K562 (cell line): Measurements from ENCODE around the gene SNRPA. TPM values are rescaled to one million over a fixed set of nuclear protein-coding genes. Genes with fewer than 3 reads are reported as not detected.
A peak's percentile ranks its signal among the peaks of the same experiment; 100 is the strongest.

Source experiments
- CHD4 ChIP-seq: fragments of 200-600 bp; sonication (generic); IDR thresholded peaks from 3 replicates; pipeline ENCODE4 v1.6.1; 2012; ENCODE audit warnings: low read depth, mild to moderate bottlenecking, mixed read lengths, low read length, inconsistent platforms; ENCODE audit not compliant: insufficient read depth, insufficient replicate concordance, poor library complexity, severe bottlenecking
- CTBP1 ChIP-seq: fragments of 450-650 bp; IDR thresholded peaks from 2 replicates; pipeline ENCODE4 v1.6.1; 2016; ENCODE audit warnings: borderline replicate concordance
- DDX20 ChIP-seq: fragments of 450-650 bp; IDR thresholded peaks from 2 replicates; pipeline ENCODE4 v1.6.1; 2016; ENCODE audit warnings: missing genetic modification characterization, low read depth, mild to moderate bottlenecking, missing compliant biosample characterization, moderate library complexity
- GATAD2B ChIP-seq: fragments of 450-650 bp; IDR thresholded peaks from 2 replicates; pipeline ENCODE4 v1.6.1; 2017; ENCODE audit warnings: mild to moderate bottlenecking, borderline replicate concordance
- HCFC1 ChIP-seq: IDR thresholded peaks from 2 replicates; pipeline ENCODE4 v1.6.1; 2012; ENCODE audit warnings: low read depth, low read length, improper control_type of control experiment
- HDAC3 ChIP-seq: fragments of 450-650 bp; IDR thresholded peaks from 2 replicates; pipeline ENCODE4 v1.6.1; 2018; ENCODE audit warnings: borderline replicate concordance, mild to moderate bottlenecking, moderate library complexity; ENCODE audit not compliant: partially characterized antibody
- HEY1 ChIP-seq: fragments of 250-450 bp; sonication (Bioruptor Pico); IDR thresholded peaks from 2 replicates; pipeline ENCODE4 v1.5.0; 2020; ENCODE audit warnings: mild to moderate bottlenecking, moderate library complexity, borderline replicate concordance
- HMGN3 ChIP-seq: IDR thresholded peaks from 2 replicates; pipeline ENCODE4 v1.6.1; 2011; ENCODE audit warnings: borderline replicate concordance, low read depth, mild to moderate bottlenecking, mixed read lengths, low read length; ENCODE audit not compliant: insufficient read length; ENCODE audit errors: extremely low read depth
- HNRNPL ChIP-seq: fragments of 200-400 bp; formaldehyde crosslinking; IDR thresholded peaks from 2 replicates; pipeline ENCODE4 v1.6.1; 2017; ENCODE audit warnings: low read depth, mild to moderate bottlenecking, low read length
- JUND ChIP-seq, 2 experiments: IDR thresholded peaks; 2 replicates in 1 of 2; 3 replicates in 1 of 2; pipeline ENCODE4 v1.6.1; 2011; ENCODE audit warnings: borderline replicate concordance in 2 of 2, low read depth in 2 of 2, low read length in 2 of 2, improper control_type of control experiment in 1 of 2, missing biosample characterization in 1 of 2, missing genetic modification characterization in 1 of 2, missing genetic modification reagents in 1 of 2
- MAFK ChIP-seq: IDR thresholded peaks from 2 replicates; pipeline ENCODE4 v1.6.1; 2011; ENCODE audit warnings: low read length, improper control_type of control experiment
- NFE2 ChIP-seq: IDR thresholded peaks from 2 replicates; pipeline ENCODE4 v1.6.1; 2014; ENCODE audit warnings: antibody characterized with exemption, low read depth
- PHB ChIP-seq: fragments of 250-450 bp; sonication (Bioruptor Pico); IDR thresholded peaks from 2 replicates; pipeline ENCODE4 v1.5.0; 2021
- RBM15 ChIP-seq: fragments of 200-400 bp; formaldehyde crosslinking; IDR thresholded peaks from 2 replicates; pipeline ENCODE4 v1.6.1; 2018; ENCODE audit warnings: mild to moderate bottlenecking, low read length, moderate library complexity; ENCODE audit not compliant: insufficient read depth
- TAF15 ChIP-seq: fragments of 200-400 bp; formaldehyde crosslinking; IDR thresholded peaks from 2 replicates; pipeline ENCODE4 v1.6.1; 2017; ENCODE audit warnings: mild to moderate bottlenecking, low read depth, low read length, moderate library complexity
- ZBTB7A ChIP-seq: IDR thresholded peaks from 2 replicates; pipeline ENCODE4 v1.6.1; 2011; ENCODE audit warnings: low read depth, mild to moderate bottlenecking, low read length, moderate library complexity, borderline replicate concordance; ENCODE audit not compliant: control insufficient read depth
- ZC3H4 ChIP-seq: sonication (generic); formaldehyde crosslinking; IDR thresholded peaks from 2 replicates; pipeline ENCODE4 v1.9.0; 2021; ENCODE audit warnings: missing genetic modification reagents, borderline replicate concordance
- ZKSCAN3 ChIP-seq: fragments of 250-450 bp; sonication (Bioruptor Pico); IDR thresholded peaks from 2 replicates; pipeline ENCODE4 v1.4.0; 2020
- ZNF175 ChIP-seq: fragments of 200-800 bp; sonication (Bioruptor generic); IDR thresholded peaks from 2 replicates; pipeline ENCODE4 v1.6.1; 2016; ENCODE audit warnings: low read depth, mild to moderate bottlenecking, missing genetic modification characterization, missing compliant biosample characterization
- ZNF3 ChIP-seq: fragments of 250-450 bp; sonication (Bioruptor Pico); IDR thresholded peaks from 2 replicates; pipeline ENCODE4 v1.5.0; 2021; ENCODE audit warnings: mild to moderate bottlenecking, moderate library complexity
- polyA plus RNA-seq, 8 experiments: library from polyadenylated mRNA; depleted of rRNA in 4 of 8; stranded (reverse) in 5 of 8; unstranded in 3 of 8; fragments of >200 nt; fragmentation: Nextera tagmentation in 2 of 8; fragmentation: Illumina TruSeq in 1 of 8; extraction: Ambion mirVana in 2 of 8; extraction: Trizol in 1 of 8; gene quantifications; 2 replicates each; pipeline versions ENCODE4 v1.2.1 to v1.2.3, GENCODE V29; 2011 to 2014; ENCODE audit warnings: inconsistent platforms in 1 of 8, missing spikeins in 1 of 8
- total RNA-seq, 7 experiments: library from RNA; depleted of rRNA in 6 of 7; stranded (reverse); fragments of >200 nt in 6 of 7; fragmentation: Illumina TruSeq in 2 of 7; extraction: Trizol in 2 of 7; gene quantifications; 2 replicates each; pipeline versions ENCODE4 v1.2.1 to v1.2.3, GENCODE V29; 2011 to 2021; ENCODE audit warnings: low replicate concordance in 1 of 7
- TF ChIP-seq, protein P1 (sequence below): conservative IDR thresholded peaks from 2 replicates; pipeline ENCODE4 v1.6.1; 2011; ENCODE audit warnings: low read depth, mild to moderate bottlenecking, low read length; ENCODE audit not compliant: control insufficient read depth
- TF ChIP-seq, protein P2 (sequence below): fragments of 450-650 bp; conservative IDR thresholded peaks from 2 replicates; pipeline ENCODE4 v1.6.1; 2016; ENCODE audit warnings: missing genetic modification characterization, low read depth, mild to moderate bottlenecking, missing compliant biosample characterization, moderate library complexity
- TF ChIP-seq, protein P3 (sequence below): fragments of 200-800 bp; sonication (Bioruptor generic); IDR thresholded peaks from 2 replicates; pipeline ENCODE4 v1.6.1; 2017; ENCODE audit warnings: missing genetic modification characterization, missing compliant biosample characterization

Gene SNRPA
- total and polyA plus RNA-seq, 9 of the 15 experiments (the other 6 are each of a cell fraction or from before 2014, with no cell fraction given): 16.3 to 311 (median 193) TPM

DNA sequence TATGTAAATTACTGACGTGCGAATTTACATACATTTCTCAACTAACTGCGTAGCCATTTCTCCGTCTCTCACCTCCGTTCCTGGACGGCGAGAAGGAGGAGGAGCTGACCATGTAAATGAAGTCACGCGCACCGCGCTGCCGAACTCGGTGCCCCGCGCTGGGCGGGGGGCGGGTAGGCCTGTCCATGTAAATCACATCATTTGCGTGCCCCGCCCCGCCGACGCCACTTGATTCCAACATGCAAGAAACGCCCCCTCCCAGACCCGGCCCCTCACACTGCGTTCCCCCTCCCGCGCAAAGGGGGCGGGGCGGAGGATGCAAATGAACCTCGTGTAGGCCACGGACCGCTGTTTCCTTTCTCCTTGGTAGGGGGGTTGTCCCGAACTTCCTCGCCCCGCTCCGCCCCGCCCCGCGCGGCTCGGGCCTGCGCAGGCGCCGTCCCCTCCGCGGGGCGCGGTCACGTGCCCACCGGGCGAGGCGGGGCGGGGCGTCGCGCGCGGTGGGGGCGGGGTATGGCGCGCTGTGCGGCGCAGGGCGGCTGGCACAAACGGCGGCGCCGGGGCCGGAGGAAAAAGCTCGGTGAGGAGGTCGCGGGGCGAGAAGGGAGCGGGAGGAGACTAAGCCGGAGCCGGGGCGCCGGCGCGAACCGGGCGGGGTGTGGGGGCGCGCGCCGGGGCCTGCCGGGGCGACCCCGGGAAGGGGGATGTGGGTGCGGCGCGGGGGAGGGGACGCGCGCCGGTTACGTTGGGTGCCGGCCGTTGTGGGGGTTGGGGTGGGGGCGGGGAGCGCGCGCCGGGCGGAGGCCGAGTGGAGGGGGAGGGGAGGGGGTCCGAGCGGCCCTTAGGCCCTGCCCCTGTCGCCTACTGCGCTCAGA, 47.9 kb downstream of the SNRPA start, which contains the start of gene EGLN2 (continued):
- TF ChIP-seq HCFC1 (no peak), ZNF3 (no peak), PHB (CRISPR knock-in tag) (no peak), HEY1 (CRISPR knock-in tag) (no peak), HMGN3 (peak; percentile 24), NFE2 (no peak), CTBP1 (peak; percentile 32; the same call in 1 of the 2 replicates), DDX20 (no peak), HDAC3 (no peak), ZKSCAN3 (no peak), ZC3H4 (no peak), TAF15 (no peak), ZBTB7A (peak; percentile 55; the same call in 1 of the 2 replicates), JUND (IDR thresholded peaks at IDR 0.05; ENCODE audit: borderline replicate concordance, low read depth, low read length) (peak; percentile 35; the same call in 1 of the 2 replicates), JUND (tag; IDR thresholded peaks at IDR 0.05; ENCODE audit: borderline replicate concordance, low read depth, low read length) (peak; percentile 47; the same call in 1 of the 3 replicates), ZNF175 (CRISPR knock-in tag) (no peak), RBM15 (no peak), HNRNPL (no peak), CHD4 (no peak), MAFK (no peak), GATAD2B (no peak)
- TF ChIP-seq, protein P1, sequence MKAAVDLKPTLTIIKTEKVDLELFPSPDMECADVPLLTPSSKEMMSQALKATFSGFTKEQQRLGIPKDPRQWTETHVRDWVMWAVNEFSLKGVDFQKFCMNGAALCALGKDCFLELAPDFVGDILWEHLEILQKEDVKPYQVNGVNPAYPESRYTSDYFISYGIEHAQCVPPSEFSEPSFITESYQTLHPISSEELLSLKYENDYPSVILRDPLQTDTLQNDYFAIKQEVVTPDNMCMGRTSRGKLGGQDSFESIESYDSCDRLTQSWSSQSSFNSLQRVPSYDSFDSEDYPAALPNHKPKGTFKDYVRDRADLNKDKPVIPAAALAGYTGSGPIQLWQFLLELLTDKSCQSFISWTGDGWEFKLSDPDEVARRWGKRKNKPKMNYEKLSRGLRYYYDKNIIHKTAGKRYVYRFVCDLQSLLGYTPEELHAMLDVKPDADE: 0 out of 2 replicates have a peak, but pooled peaks have one; percentile 19
- TF ChIP-seq, protein P2, sequence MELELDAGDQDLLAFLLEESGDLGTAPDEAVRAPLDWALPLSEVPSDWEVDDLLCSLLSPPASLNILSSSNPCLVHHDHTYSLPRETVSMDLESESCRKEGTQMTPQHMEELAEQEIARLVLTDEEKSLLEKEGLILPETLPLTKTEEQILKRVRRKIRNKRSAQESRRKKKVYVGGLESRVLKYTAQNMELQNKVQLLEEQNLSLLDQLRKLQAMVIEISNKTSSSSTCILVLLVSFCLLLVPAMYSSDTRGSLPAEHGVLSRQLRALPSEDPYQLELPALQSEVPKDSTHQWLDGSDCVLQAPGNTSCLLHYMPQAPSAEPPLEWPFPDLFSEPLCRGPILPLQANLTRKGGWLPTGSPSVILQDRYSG: no peak
- TF ChIP-seq, protein P3, sequence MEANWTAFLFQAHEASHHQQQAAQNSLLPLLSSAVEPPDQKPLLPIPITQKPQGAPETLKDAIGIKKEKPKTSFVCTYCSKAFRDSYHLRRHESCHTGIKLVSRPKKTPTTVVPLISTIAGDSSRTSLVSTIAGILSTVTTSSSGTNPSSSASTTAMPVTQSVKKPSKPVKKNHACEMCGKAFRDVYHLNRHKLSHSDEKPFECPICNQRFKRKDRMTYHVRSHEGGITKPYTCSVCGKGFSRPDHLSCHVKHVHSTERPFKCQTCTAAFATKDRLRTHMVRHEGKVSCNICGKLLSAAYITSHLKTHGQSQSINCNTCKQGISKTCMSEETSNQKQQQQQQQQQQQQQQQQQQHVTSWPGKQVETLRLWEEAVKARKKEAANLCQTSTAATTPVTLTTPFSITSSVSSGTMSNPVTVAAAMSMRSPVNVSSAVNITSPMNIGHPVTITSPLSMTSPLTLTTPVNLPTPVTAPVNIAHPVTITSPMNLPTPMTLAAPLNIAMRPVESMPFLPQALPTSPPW (CRISPR knock-in tag): peak; percentile 97
